MM.1S (cell line): Measurements from ENCODE around the gene TESK2.

ENCODE experiments used
- DNase-seq: peaks from one replicate; pipeline ENCODE4 v3.0.0-alpha.2; 2015
- H2AFZ ChIP-seq: fragments of 300-600 bp; sonication (generic); 2 replicates; pipeline ENCODE4 v1.6.0; 2016; ENCODE audit warnings: antibody characterized with exemption, low read length
- H3F3A ChIP-seq: fragments of 300-600 bp; sonication (generic); 2 replicates; pipeline ENCODE4 v1.6.1; 2016; ENCODE audit warnings: mild to moderate bottlenecking, antibody characterized with exemption, low read length, moderate library complexity, mixed read lengths; ENCODE audit not compliant: insufficient read depth
- H3K27ac ChIP-seq: fragments of 300-600 bp; sonication (generic); 2 replicates; pipeline ENCODE4 v1.5.1; 2016; ENCODE audit warnings: mild to moderate bottlenecking, low read length
- H3K27me3 ChIP-seq: fragments of 300-600 bp; sonication (generic); replicated peaks from 2 replicates; pipeline ENCODE4 v1.6.0; 2016; ENCODE audit warnings: low read length; ENCODE audit not compliant: insufficient read depth
- H3K36me3 ChIP-seq: fragments of 300-600 bp; sonication (generic); replicated peaks from 2 replicates; pipeline ENCODE4 v1.6.1; 2016; ENCODE audit warnings: mild to moderate bottlenecking, low read length, mixed read lengths; ENCODE audit not compliant: insufficient read depth
- H3K4me1 ChIP-seq: fragments of 300-600 bp; sonication (generic); 2 replicates; pipeline ENCODE4 v1.6.1; 2016; ENCODE audit warnings: low read length, mixed read lengths
- H3K4me2 ChIP-seq: fragments of 300-600 bp; sonication (generic); 2 replicates; pipeline ENCODE4 v1.6.0; 2016; ENCODE audit warnings: low read depth, low read length
- H3K4me3 ChIP-seq: fragments of 300-600 bp; sonication (generic); 2 replicates; pipeline ENCODE4 v1.5.1; 2016; ENCODE audit warnings: low read length, mixed read lengths
- H3K79me2 ChIP-seq: fragments of 300-600 bp; sonication (generic); 2 replicates; pipeline ENCODE4 v1.6.1; 2016; ENCODE audit warnings: mixed run types, low read length, mixed read lengths
- H3K9ac ChIP-seq: fragments of 300-600 bp; sonication (generic); 2 replicates; pipeline ENCODE4 v1.6.1; 2016; ENCODE audit warnings: low read length, mixed read lengths
- H3K9me2 ChIP-seq: fragments of 300-600 bp; sonication (generic); replicated peaks from 2 replicates; pipeline ENCODE4 v1.6.1; 2016; ENCODE audit warnings: mild to moderate bottlenecking, low read length, mixed read lengths; ENCODE audit not compliant: insufficient read depth
- H3K9me3 ChIP-seq: fragments of 300-600 bp; sonication (generic); replicated peaks from 2 replicates; pipeline ENCODE4 v1.6.1; 2016; ENCODE audit warnings: mild to moderate bottlenecking, low read length, mixed read lengths; ENCODE audit not compliant: insufficient read depth
- H4K20me1 ChIP-seq: fragments of 300-600 bp; sonication (generic); 2 replicates; pipeline ENCODE4 v1.6.1; 2016; ENCODE audit warnings: mild to moderate bottlenecking, low read length, moderate library complexity, mixed read lengths; ENCODE audit not compliant: insufficient read depth
- EZH2 ChIP-seq: fragments of 300-600 bp; sonication (generic); optimal IDR thresholded peaks from 2 replicates; pipeline ENCODE3; 2017; ENCODE audit warnings: low read depth, mild to moderate bottlenecking, antibody characterized with exemption, low read length, mixed read lengths
- EZH2phosphoT487 ChIP-seq: fragments of 300-600 bp; sonication (generic); IDR thresholded peaks from 2 replicates; pipeline ENCODE4 v1.6.1; 2018; ENCODE audit warnings: antibody characterized with exemption, low read length
- TF ChIP-seq, protein P1 (sequence below): fragments of 300-600 bp; sonication (generic); IDR thresholded peaks from 2 replicates; pipeline ENCODE4 v1.5.1; 2016; ENCODE audit warnings: antibody characterized with exemption, low read length, mixed read lengths

The TESK2 gene

DNA sequence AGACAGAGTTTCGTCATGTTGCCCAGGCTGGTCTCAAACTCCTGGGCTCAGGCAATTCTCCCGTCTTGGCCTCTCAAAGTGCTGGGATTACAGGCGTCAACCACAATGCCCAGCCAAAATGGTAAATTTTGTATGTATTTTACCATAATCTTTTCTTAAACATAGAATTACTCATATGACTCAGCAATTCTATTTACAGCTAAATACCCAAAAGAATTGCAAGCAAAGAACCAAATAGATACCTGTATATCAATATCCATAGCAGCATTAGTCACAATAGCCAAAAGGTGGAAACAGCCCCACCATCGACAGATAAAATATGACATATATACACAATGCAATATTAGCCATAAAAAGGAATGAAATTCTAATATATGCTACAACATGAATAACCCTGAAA lies 36.5 kb downstream of the TESK2 start:
- H4K20me1 ChIP-seq, result no peaks in the 10 kb centered on the region
- no peak overlapping the region for H2AFZ ChIP-seq
- no peaks in the 10 kb centered on the region for H3K9me2 ChIP-seq
- no peaks in the 10 kb centered on the region for H3K27me3 ChIP-seq
- no peaks in the 10 kb centered on the region for H3F3A ChIP-seq
- H3K79me2 ChIP-seq, result no peaks in the 10 kb centered on the region
- no peak overlapping the region for H3K9ac ChIP-seq
- H3K9me3 ChIP-seq, result no peaks in the 10 kb centered on the region
- no peaks in the 10 kb centered on the region for H3K4me1 ChIP-seq
- H3K4me3 ChIP-seq, result no peak overlapping the region
- no peak for DNase-seq
- no peak overlapping the region for H3K27ac ChIP-seq
- H3K36me3 ChIP-seq, result no peaks in the 10 kb centered on the region
- no peak overlapping the region for H3K4me2 ChIP-seq
- no peak for TF ChIP-seq EZH2
- no peak for TF ChIP-seq EZH2phosphoT487
- TF ChIP-seq, protein P1, sequence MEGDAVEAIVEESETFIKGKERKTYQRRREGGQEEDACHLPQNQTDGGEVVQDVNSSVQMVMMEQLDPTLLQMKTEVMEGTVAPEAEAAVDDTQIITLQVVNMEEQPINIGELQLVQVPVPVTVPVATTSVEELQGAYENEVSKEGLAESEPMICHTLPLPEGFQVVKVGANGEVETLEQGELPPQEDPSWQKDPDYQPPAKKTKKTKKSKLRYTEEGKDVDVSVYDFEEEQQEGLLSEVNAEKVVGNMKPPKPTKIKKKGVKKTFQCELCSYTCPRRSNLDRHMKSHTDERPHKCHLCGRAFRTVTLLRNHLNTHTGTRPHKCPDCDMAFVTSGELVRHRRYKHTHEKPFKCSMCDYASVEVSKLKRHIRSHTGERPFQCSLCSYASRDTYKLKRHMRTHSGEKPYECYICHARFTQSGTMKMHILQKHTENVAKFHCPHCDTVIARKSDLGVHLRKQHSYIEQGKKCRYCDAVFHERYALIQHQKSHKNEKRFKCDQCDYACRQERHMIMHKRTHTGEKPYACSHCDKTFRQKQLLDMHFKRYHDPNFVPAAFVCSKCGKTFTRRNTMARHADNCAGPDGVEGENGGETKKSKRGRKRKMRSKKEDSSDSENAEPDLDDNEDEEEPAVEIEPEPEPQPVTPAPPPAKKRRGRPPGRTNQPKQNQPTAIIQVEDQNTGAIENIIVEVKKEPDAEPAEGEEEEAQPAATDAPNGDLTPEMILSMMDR, result no peak

- Histone ChIP-seq H3K36me3 (no peaks in the 10 kb centered on the region), H3K4me1 (no peaks in the 10 kb centered on the region), H3K79me2 (no peaks in the 10 kb centered on the region), H3K4me2 (no peak overlapping the region), H3K9me3 (no peaks in the 10 kb centered on the region), H4K20me1 (no peaks in the 10 kb centered on the region), H3K27ac (no peak overlapping the region), H3F3A (no peaks in the 10 kb centered on the region), H3K9me2 (no peaks in the 10 kb centered on the region), H3K27me3 (no peaks in the 10 kb centered on the region), H2AFZ (no peak overlapping the region), H3K4me3 (no peak overlapping the region), H3K9ac (no peak overlapping the region)
- TF ChIP-seq, protein P1, result no peak
- TF ChIP-seq EZH2phosphoT487 (no peak), EZH2 (no peak)
- no peak for DNase-seq
Measured at GRCh38 chr1:45452503-45452902, 38.5 kb downstream of the TESK2 start.

GRCh38 chr1:45448357-45448756 lies 42.6 kb downstream of the TESK2 start:
- Histone ChIP-seq H3K79me2 (no peaks in the 10 kb centered on the region), H3K4me3 (no peak overlapping the region), H3K36me3 (no peaks in the 10 kb centered on the region), H3K9me2 (no peaks in the 10 kb centered on the region), H3F3A (no peaks in the 10 kb centered on the region), H3K27me3 (no peaks in the 10 kb centered on the region), H4K20me1 (no peaks in the 10 kb centered on the region), H3K4me2 (no peak overlapping the region), H2AFZ (no peak overlapping the region), H3K9me3 (no peaks in the 10 kb centered on the region), H3K4me1 (no peaks in the 10 kb centered on the region), H3K9ac (no peak overlapping the region), H3K27ac (no peak overlapping the region)
- no peak for DNase-seq
- TF ChIP-seq EZH2 (no peak), EZH2phosphoT487 (no peak)
- TF ChIP-seq, protein P1, result no peak
